ENCODE data around the gene OTUD3. TPM values are rescaled to one million over a fixed set of nuclear protein-coding genes. Genes with fewer than 3 reads are reported as not detected.

Gene OTUD3
- total RNA-seq, 6 experiments from 2014 or later, result 0.98 to 3.4 (median 1.3) TPM

GRCh38 chr1:19946971-19947370 is 64.8 kb downstream of the OTUD3 start:
- no peaks in the 10 kb centered on the region for H3K36me3 ChIP-seq
- no peak for ATAC-seq
- intact Hi-C loops (cut with DNase I), result no loop called here
- H3K27me3 ChIP-seq, result no peaks in the 10 kb centered on the region
- H3K4me1 ChIP-seq, result no peaks in the 10 kb centered on the region
- no peaks in the 10 kb centered on the region for H3K9me3 ChIP-seq
- no peak overlapping the region for H3K4me3 ChIP-seq
- DNase-seq, result no peak
- TF ChIP-seq POLR2A (IDR thresholded peaks at IDR 0.05), result no peak
- TF ChIP-seq, protein P1, sequence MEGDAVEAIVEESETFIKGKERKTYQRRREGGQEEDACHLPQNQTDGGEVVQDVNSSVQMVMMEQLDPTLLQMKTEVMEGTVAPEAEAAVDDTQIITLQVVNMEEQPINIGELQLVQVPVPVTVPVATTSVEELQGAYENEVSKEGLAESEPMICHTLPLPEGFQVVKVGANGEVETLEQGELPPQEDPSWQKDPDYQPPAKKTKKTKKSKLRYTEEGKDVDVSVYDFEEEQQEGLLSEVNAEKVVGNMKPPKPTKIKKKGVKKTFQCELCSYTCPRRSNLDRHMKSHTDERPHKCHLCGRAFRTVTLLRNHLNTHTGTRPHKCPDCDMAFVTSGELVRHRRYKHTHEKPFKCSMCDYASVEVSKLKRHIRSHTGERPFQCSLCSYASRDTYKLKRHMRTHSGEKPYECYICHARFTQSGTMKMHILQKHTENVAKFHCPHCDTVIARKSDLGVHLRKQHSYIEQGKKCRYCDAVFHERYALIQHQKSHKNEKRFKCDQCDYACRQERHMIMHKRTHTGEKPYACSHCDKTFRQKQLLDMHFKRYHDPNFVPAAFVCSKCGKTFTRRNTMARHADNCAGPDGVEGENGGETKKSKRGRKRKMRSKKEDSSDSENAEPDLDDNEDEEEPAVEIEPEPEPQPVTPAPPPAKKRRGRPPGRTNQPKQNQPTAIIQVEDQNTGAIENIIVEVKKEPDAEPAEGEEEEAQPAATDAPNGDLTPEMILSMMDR (IDR thresholded peaks at IDR 0.05), result no peak
- WGBS (ENCODE audit: insufficient coverage, low coverage, low lambda C conversion rate, missing lambda C conversion rate), result 54% methylated on average over 3 of the region's 3 CpGs
- H3K27ac ChIP-seq, result no peak overlapping the region

DNA sequence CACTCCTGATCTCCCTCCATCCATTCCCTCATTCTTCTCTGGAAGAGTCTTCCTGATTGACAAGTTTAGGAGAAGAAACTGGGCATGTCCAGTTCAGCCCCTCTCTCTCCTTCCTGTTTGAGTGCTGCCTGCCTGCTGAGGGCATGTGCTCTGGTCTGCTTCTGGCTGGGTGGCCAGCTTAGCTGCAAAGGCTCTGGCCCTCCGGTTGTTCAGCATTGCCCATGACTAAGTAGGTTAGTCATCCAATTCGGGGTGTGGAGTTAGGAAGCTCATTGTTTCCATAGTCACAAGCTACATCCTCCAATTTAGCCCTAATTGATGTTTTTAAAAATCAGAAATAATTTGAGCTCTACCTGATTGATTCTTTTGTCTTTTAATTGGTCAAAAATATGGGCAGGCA is 66.8 kb downstream of the OTUD3 start:
- WGBS (ENCODE audit: insufficient coverage, low coverage, low lambda C conversion rate, missing lambda C conversion rate), result 29% methylated on average over 2 of the region's 2 CpGs
- Histone ChIP-seq H3K4me1 (no peaks in the 10 kb centered on the region), H3K9me3 (no peaks in the 10 kb centered on the region), H3K36me3 (no peaks in the 10 kb centered on the region), H3K4me3 (no peak overlapping the region), H3K27me3 (no peaks in the 10 kb centered on the region), H3K27ac (no peak overlapping the region)
- DNase-seq (no peak), ATAC-seq (no peak)
- TF ChIP-seq POLR2A (IDR thresholded peaks at IDR 0.05), result no peak
- TF ChIP-seq, protein P1 (IDR thresholded peaks at IDR 0.05), result no peak
- intact Hi-C loops (cut with DNase I), result no loop called here

- H3K27me3 ChIP-seq, result no peaks in the 10 kb centered on the region
- TF ChIP-seq, protein P1 (IDR thresholded peaks at IDR 0.05), result no peak
- no peak for TF ChIP-seq POLR2A (IDR thresholded peaks at IDR 0.05)
- DNase-seq (no peak), ATAC-seq (no peak)
- H3K4me3 ChIP-seq, result no peak overlapping the region
- intact Hi-C loops (cut with DNase I), result no loop called here
- H3K4me1 ChIP-seq, result no peaks in the 10 kb centered on the region
- WGBS (ENCODE audit: insufficient coverage, low coverage, low lambda C conversion rate, missing lambda C conversion rate), result 62% methylated on average over 2 of the region's 2 CpGs
- no peaks in the 10 kb centered on the region for H3K9me3 ChIP-seq
- no peaks in the 10 kb centered on the region for H3K36me3 ChIP-seq
- H3K27ac ChIP-seq, result no peak overlapping the region
Measured at GRCh38 chr1:19954059-19954458, 71.9 kb downstream of the OTUD3 start.

DNA sequence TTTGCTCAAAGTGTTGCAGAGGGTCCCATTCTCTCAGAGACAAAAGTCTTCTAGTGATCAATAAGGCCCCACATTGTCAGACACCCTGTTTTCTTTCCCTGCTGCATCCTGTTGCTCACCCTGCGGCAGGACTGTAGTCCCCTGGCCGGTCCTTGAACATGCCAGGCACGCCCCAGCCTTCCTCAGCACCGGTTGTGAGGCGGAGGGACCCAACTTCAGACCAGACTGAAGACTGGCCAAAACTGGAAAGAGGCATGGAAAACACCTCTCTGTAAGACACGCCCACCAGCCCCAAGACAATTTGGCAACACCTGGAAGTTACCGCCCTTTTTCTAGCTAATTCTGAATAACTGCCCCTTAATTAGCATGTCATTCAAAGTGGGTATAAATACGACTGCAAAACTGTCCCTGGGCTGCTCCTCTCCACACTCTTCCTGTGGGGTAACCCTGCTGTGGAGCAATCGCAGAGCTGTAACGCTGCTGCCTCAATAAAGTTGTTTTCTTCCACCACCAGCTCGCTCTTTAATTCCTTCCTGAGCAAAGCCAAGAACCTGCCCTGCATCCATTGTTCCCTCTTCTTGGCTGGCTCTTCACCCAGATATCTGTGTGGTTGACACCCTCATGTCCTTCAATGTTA is 73.5 kb downstream of the OTUD3 start:
- DNase-seq, result no peak
- H3K4me1 ChIP-seq, result no peaks in the 10 kb centered on the region
- no peaks in the 10 kb centered on the region for H3K36me3 ChIP-seq
- ATAC-seq, result no peak
- H3K27ac ChIP-seq, result no peak overlapping the region
- WGBS (ENCODE audit: insufficient coverage, low coverage, low lambda C conversion rate, missing lambda C conversion rate), result 68% methylated on average over 11 of the region's 11 CpGs
- TF ChIP-seq, protein P1 (IDR thresholded peaks at IDR 0.05), result no peak
- no peak for TF ChIP-seq POLR2A (IDR thresholded peaks at IDR 0.05)
- H3K27me3 ChIP-seq, result no peaks in the 10 kb centered on the region
- no peaks in the 10 kb centered on the region for H3K9me3 ChIP-seq
- H3K4me3 ChIP-seq, result no peak overlapping the region
- intact Hi-C loops (cut with DNase I), result no loop called here
